Neuron (in vitro differentiated cells): ENCODE measurements around the gene LETMD1.

Experiments used
- H2AFZ ChIP-seq: one replicate; pipeline ENCODE4 v1.6.1; 2013; ENCODE audit warnings: low read depth, mild to moderate bottlenecking, inconsistent platforms, low read length, moderate library complexity
- H3K27me3 ChIP-seq: one replicate; pipeline ENCODE4 v1.6.1; 2013; ENCODE audit warnings: low read length; ENCODE audit not compliant: insufficient read depth
- H3K36me3 ChIP-seq: one replicate; pipeline ENCODE4 v1.6.1; 2013; ENCODE audit warnings: low read length; ENCODE audit not compliant: insufficient read depth
- H3K4me1 ChIP-seq: one replicate; pipeline ENCODE4 v1.6.1; 2013; ENCODE audit warnings: low read length; ENCODE audit not compliant: insufficient read depth
- H3K4me3 ChIP-seq: 2 replicates; pipeline ENCODE4 v1.5.1; 2013; ENCODE audit warnings: mild to moderate bottlenecking, low read length, moderate library complexity
- H3K9me3 ChIP-seq: one replicate; pipeline ENCODE4 v1.6.1; 2013; ENCODE audit warnings: low read length

The LETMD1 gene

GRCh38 chr12:51090705-51091229, 42.6 kb downstream of the LETMD1 start:
- no peak overlapping the region for H3K4me3 ChIP-seq
- H3K27me3 ChIP-seq, result no peaks in the 10 kb centered on the region
- peaks cover 22% of the 10 kb centered on the region for H3K36me3 ChIP-seq
- no peaks in the 10 kb centered on the region for H3K9me3 ChIP-seq
- no peak overlapping the region for H2AFZ ChIP-seq
- H3K4me1 ChIP-seq, result no peaks in the 10 kb centered on the region

GRCh38 chr12:51098611-51099010, 50.5 kb downstream of the LETMD1 start:
- no peak overlapping the region for H3K4me3 ChIP-seq
- no peaks in the 10 kb centered on the region for H3K4me1 ChIP-seq
- H3K27me3 ChIP-seq, result no peaks in the 10 kb centered on the region
- H3K9me3 ChIP-seq, result no peaks in the 10 kb centered on the region
- no peak overlapping the region for H2AFZ ChIP-seq
- peaks cover 62% of the 10 kb centered on the region for H3K36me3 ChIP-seq

GRCh38 chr12:51103977-51104376, 55.9 kb downstream of the LETMD1 start:
- Histone ChIP-seq H3K9me3 (no peaks in the 10 kb centered on the region), H3K4me1 (peaks cover 2% of the 10 kb centered on the region), H3K27me3 (no peaks in the 10 kb centered on the region), H2AFZ (no peak overlapping the region), H3K36me3 (peaks cover 57% of the 10 kb centered on the region), H3K4me3 (no peak overlapping the region)

- Histone ChIP-seq H3K27me3 (no peaks in the 10 kb centered on the region), H3K9me3 (no peaks in the 10 kb centered on the region), H3K4me1 (peaks cover 2% of the 10 kb centered on the region), H3K36me3 (peaks cover 45% of the 10 kb centered on the region), H2AFZ (no peak overlapping the region), H3K4me3 (no peak overlapping the region)
Measured at GRCh38 chr12:51108136-51108535, 60.0 kb downstream of the LETMD1 start.
